ENCODE measurements around the gene TLL2.

Gene TLL2

DNA sequence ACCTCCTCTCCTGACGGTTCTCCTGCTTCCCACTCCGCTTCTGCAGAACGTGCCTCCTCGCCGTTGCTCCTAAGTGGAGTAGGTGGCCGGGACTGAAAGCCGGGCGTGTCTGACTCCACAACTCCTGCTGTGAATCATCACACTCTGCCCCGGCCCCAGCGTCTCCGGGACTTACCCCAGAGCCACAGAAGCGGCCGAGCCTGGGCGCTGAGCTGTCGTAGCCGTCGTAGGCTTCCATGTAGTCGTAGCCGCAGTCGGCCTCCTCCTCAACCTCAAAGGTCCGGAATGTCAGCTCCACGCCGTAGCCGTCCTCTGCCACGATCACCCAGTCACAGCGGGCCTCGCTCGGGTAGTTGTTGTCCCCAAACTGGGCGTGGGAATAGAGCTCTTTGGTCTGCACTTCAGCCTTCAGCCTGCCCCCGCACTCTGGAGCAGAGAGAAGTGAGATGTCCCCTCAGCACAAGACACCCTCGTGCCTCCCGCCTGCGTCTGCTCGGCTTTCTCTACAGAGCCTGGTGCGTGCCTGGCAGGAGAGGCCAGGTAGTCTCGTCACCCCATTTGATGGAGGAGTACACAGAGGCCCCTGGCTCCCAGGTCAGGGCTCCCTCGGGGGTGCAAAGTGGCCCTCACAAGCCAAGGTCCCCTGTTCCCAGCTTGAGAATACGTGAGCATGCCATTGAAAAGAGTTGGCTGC lies 143.7 kb downstream of the TLL2 start:
- TF ChIP-seq GATA2 (IDR thresholded peaks at IDR 0.05; ENCODE audit: low read depth, low read length) (no peak), GATA3 (IDR thresholded peaks at IDR 0.05; ENCODE audit: low read depth, low read length) (no peak)

DNA sequence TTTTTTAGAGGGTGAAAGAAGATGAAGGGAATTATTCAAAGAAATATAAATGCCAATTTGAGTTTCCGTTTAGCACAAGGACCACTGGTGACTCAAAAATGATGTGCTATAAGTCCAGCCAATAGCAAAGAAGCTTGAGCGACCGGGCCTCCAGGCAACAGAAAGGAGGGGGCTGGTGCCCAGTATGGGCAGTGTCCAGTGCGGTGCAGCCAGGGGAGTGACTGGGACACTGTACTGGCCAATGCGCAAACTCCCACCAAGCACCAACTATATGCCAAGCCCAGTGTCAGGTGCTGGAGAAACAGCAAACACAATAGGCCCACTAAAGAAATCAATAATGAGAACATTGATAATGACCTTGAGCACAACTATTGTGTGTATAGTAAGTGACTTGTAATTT lies 144.8 kb downstream of the TLL2 start:
- TF ChIP-seq GATA2 (IDR thresholded peaks at IDR 0.05; ENCODE audit: low read depth, low read length) (no peak), GATA3 (IDR thresholded peaks at IDR 0.05; ENCODE audit: low read depth, low read length) (no peak)

DNA sequence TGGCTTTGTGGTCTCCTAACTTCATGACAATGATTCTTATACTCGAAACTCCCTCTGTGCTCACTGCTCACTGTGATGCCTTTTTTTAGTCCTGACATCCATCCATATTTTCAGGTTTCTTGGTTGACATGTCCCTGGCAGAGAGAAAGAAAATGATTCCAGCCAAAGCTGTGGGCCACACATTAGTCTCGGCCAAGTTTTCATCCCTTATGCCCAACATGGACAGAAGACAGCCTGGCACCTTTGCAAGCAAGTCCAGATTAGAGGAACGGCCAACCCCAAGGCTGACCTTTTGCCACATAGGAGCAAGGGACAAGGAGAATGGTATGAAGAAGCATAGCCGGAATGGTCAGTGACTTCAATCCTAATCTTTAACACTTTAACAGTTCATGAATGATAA lies 146.3 kb downstream of the TLL2 start:
- TF ChIP-seq GATA2 (IDR thresholded peaks at IDR 0.05; ENCODE audit: low read depth, low read length) (no peak), GATA3 (IDR thresholded peaks at IDR 0.05; ENCODE audit: low read depth, low read length) (no peak)

DNA sequence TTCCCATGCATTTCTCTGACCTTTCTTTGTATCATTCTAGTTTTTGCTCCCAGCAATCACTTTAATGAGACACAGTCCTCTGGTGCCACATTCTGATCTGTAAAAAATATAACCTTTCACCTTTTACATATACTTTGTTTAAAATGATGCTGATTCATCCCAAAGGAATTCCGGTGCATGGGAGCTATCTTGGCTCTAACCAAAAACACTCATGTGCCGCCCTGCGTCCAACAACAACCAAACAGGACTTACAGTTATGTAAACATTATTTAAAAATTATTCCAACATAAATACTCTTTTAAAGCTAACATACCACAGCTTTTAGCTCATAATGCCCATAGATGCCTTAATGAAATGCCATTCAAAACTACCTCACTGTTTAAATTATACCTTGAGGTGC lies 147.2 kb downstream of the TLL2 start:
- no peak for TF ChIP-seq GATA3 (IDR thresholded peaks at IDR 0.05; ENCODE audit: low read depth, low read length)
- TF ChIP-seq GATA2 (IDR thresholded peaks at IDR 0.05; ENCODE audit: low read depth, low read length): no peak

DNA sequence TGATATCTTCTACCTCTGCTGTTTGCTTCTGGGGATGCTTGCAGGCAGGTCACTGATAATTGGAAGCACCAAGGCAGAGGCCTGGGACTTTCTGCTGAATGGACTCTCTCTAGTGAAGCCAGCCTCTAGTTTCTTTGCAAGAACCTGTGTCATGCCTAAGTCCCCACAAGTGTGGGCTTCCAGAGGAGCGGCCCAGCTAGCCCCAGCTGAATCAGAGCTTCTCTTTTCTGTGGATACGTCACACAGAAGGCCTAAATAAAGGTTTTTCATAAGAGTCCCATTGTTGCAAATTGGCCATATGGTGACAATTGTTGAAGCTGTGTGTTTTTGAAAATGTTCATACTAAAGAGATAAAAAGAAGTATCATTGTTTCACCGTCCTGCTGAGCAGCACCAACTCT lies 148.2 kb downstream of the TLL2 start:
- TF ChIP-seq GATA3 (IDR thresholded peaks at IDR 0.05; ENCODE audit: low read depth, low read length) (no peak), GATA2 (IDR thresholded peaks at IDR 0.05; ENCODE audit: low read depth, low read length) (no peak)

DNA sequence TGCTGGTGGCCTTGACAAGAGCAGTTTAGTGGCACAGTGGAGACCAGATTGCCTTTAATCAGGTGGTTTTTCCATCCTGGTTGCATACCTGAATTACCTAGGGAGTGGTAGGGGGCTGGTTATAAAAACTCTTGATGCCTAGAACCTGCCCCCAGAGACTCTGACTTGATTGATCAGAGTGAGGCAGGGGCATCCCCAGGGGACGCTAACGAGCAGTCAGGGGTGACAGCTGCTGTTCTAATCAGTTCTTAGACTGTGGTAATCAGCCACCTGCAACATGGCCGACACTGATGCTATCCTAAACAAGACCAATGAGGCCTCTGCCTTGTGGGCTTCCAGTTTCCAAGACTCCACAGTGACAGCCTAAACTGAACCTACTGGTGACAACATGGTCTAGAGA lies 153.0 kb downstream of the TLL2 start:
- TF ChIP-seq GATA2 (IDR thresholded peaks at IDR 0.05; ENCODE audit: low read depth, low read length): no peak
- TF ChIP-seq GATA3 (IDR thresholded peaks at IDR 0.05; ENCODE audit: low read depth, low read length): no peak

DNA sequence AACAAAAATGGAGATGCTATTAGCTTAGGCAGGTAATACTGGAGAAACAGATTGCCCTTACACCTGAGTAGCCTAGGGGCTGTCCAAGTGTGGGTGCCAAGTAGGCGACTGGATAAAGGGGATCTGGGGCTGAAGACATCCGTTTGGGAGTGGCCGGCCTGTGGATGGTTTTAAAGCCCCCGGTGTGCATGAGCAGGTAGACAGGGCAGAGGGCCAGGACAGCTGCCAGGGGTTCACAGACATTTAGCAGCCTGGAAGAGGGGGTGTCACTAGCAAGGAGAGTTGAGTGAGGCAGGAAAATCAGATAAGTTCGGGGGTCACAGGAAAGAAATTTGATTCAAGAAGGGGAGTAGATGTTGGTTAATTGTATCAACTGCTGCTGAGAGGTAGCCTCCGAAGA lies 153.4 kb downstream of the TLL2 start:
- TF ChIP-seq GATA3 (IDR thresholded peaks at IDR 0.05; ENCODE audit: low read depth, low read length) (no peak), GATA2 (IDR thresholded peaks at IDR 0.05; ENCODE audit: low read depth, low read length) (no peak)

DNA sequence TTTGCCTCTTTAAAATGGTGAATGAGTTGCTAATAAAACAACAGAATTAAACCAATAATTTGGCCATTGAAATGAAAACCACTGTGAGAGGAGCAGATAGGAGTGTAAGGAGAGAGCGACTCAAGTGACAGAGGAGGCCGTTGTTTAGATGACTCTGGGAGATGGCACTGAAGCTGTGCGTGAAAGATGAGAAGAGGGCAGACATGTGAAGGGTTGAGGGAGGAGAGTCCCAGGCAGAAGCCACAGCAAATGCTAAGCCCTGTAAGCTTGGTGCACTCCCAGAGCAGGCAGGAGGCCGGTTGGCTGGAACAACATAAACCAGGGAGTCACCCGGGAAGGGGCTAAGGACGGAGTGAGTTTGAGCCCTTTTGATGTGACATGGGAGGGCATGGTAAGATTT lies 154.1 kb downstream of the TLL2 start:
- TF ChIP-seq GATA2 (IDR thresholded peaks at IDR 0.05; ENCODE audit: low read depth, low read length) (no peak), GATA3 (IDR thresholded peaks at IDR 0.05; ENCODE audit: low read depth, low read length) (no peak)

DNA sequence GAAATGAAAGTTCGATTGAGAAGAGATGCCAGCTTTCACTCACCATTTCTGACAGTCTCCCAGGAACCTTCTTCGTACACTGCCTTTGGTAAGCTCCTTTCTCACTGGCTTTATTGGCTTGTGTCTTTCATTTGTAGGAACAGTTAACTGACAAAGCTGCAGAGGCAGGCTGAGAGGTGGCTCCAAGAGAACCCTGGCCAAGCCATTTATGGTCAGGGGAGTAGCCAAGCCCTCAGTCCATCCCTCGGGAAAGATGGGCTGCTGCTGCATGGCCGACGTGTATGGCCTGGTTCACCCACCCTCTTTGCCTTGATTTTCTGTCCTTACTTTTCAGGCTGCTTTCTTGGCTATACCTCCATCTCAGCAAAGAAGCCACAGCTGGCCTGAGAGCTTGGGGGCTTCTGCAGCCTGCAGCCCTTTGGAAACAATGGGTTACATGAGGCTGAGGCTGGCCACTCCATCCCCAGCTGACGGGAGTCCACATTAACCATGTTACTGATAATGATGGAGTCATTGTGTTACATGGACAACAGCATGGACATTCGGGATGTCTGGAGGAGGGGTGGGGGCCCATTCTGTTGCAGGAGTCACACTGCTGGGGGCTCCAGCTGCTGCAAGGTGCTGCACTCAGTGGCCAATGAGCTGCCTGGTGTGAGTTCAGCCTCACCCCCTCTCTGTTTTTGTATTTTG lies 154.7 kb downstream of the TLL2 start, which contains the start of gene OPALIN:
Gene OPALIN, minus strand, starts transcription at position 152 of the 690 bp plus-strand sequence. Its CDS starts 106 bp downstream, at position 46.
- TF ChIP-seq GATA3 (IDR thresholded peaks at IDR 0.05; ENCODE audit: low read depth, low read length) (no peak), GATA2 (IDR thresholded peaks at IDR 0.05; ENCODE audit: low read depth, low read length) (no peak)

DNA sequence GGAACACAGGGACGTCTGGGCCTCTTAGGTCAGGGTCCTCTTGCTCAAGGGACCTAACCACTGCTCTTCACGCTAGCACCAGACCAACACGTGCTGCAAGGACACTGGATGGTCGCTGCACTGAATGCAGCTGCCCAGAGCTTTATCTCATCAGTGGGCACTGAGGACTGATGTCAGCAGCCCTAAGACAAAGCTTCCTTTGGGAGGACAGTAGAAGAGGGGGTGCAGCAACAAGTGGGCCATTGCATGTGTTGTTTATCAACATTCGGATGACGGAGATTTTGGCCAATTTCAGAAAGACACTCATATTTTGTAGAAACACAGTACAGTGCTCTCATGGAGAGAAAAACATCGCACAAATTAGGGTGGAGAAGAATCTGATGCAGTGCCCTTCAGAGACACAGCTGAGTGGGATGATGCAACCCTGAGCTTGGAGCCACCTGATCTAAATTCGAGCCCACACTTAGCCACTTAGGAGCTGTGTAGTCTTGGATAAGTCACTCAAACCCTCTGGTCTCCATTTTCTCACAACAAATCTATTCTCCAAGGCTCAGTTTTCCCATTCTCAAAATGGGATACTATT lies 156.6 kb downstream of the TLL2 start:
- TF ChIP-seq GATA2 (IDR thresholded peaks at IDR 0.05; ENCODE audit: low read depth, low read length): no peak
- no peak for TF ChIP-seq GATA3 (IDR thresholded peaks at IDR 0.05; ENCODE audit: low read depth, low read length)

DNA sequence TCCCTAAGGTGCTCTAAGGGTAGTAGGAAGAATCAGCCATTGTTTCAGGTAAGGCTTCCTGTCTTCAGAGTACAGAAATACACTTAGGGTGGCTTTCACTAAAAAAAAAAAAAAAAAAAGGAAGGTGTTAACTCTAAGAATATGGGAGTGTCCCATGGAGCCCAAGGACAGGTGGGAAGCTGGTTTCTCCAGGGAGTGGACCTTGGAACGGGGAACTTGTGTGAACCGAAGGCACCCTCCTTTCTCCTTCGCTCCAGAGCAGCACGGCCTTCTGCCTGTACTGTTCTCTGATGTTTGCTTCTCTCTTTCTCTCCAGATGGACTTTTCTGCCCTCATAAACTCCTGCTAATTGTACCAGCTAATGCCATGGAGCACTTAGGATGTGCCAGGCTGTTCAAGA lies 161.1 kb downstream of the TLL2 start:
- TF ChIP-seq GATA3 (IDR thresholded peaks at IDR 0.05; ENCODE audit: low read depth, low read length): no peak
- no peak for TF ChIP-seq GATA2 (IDR thresholded peaks at IDR 0.05; ENCODE audit: low read depth, low read length)

DNA sequence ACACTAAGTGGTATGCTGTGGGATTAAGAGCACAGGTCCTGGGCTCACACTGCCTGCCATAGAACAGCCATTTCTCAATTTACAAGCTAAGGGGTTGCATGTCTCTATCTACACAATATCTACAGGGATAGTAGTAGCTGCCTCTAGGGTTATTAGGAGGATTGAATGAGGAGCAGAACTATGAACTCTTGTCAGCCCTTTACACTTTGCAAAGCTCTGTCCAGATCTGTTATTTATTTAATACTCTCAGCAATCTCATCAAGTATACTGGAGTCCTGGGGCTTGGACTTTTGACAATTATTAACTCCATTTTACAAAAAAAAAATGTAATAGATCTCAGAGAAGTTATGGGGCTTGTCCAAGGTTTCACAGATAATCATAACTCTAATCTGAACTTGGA lies 161.7 kb downstream of the TLL2 start:
- TF ChIP-seq GATA2 (IDR thresholded peaks at IDR 0.05; ENCODE audit: low read depth, low read length) (no peak), GATA3 (IDR thresholded peaks at IDR 0.05; ENCODE audit: low read depth, low read length) (no peak)

DNA sequence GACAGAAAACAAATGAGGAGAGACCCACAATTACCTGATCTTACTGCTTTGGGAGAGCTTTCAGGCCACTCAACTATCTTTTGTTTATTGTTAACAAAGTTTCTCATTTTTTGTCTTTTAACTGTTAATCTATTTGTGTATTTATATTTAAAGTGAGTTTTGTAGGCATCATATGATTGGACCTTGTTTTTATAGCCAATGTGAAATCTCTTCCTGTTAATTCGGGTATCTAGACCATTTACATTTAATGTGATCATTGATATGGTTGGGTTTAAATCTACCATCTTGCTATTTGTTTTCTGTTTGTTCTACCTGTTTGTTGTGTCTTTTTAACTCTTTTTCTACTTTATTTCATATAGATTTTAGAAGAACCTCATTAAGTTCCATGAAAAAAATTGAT lies 167.4 kb downstream of the TLL2 start:
- TF ChIP-seq GATA3 (IDR thresholded peaks at IDR 0.05; ENCODE audit: low read depth, low read length) (no peak), GATA2 (IDR thresholded peaks at IDR 0.05; ENCODE audit: low read depth, low read length) (no peak)

DNA sequence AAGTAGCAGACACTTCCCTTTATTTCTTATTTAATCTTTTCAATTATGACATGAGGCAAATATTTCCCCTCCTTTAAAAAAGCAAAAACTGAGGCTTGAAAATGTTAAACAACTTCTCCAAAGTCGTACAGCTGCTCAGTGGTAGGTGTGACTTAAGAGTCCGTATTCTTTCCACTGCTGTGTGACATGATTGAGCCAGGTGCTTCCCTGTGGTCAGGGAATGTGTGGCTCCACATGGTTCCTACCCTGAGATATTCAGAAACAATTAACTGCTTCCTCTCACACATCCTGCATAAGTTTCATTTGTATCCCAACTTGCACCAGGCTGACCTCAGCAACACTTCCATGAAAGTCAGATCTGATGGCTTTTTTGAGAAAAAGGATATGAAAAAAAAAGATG lies 168.5 kb downstream of the TLL2 start:
- TF ChIP-seq GATA2 (IDR thresholded peaks at IDR 0.05; ENCODE audit: low read depth, low read length) (no peak), GATA3 (IDR thresholded peaks at IDR 0.05; ENCODE audit: low read depth, low read length) (no peak)

DNA sequence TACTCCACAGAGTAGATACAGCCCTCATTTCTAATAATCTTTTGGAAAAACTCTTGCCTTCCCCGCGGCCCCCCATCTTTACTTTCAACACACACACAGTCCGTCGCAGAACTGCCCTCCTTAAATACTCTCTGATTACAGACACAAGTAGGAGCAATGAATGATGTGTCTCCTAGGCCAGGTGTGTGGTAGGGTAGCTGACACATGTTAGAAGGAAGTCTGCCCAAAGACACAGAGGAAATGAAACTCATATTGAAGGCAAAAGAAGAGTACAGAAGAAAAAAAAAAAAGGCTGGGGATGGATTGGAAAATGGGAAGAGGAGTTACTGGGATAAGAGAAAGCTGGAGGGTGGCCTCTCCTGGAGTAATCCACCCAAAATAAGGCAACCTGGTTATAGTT lies 169.5 kb downstream of the TLL2 start:
- TF ChIP-seq GATA2 (IDR thresholded peaks at IDR 0.05; ENCODE audit: low read depth, low read length) (no peak), GATA3 (IDR thresholded peaks at IDR 0.05; ENCODE audit: low read depth, low read length) (no peak)

All from SH-SY5Y (cell line).